ENCODE results near the gene C22orf15.

DNA sequence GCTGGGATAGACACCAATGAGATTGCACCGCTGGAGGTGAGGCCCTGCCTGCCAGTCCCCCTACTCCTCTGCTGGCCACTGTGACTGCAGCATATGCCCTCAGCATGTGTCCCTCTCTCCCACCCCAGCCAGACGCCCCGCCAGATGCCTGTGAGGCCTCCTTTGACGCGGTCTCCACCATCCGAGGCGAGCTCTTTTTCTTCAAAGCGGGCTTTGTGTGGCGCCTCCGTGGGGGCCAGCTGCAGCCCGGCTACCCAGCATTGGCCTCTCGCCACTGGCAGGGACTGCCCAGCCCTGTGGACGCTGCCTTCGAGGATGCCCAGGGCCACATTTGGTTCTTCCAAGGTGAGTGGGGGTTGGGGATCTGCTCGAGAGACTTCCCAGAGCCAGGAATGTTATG lies 18.3 kb downstream of the C22orf15 start:
- TF ChIP-seq, protein P1, sequence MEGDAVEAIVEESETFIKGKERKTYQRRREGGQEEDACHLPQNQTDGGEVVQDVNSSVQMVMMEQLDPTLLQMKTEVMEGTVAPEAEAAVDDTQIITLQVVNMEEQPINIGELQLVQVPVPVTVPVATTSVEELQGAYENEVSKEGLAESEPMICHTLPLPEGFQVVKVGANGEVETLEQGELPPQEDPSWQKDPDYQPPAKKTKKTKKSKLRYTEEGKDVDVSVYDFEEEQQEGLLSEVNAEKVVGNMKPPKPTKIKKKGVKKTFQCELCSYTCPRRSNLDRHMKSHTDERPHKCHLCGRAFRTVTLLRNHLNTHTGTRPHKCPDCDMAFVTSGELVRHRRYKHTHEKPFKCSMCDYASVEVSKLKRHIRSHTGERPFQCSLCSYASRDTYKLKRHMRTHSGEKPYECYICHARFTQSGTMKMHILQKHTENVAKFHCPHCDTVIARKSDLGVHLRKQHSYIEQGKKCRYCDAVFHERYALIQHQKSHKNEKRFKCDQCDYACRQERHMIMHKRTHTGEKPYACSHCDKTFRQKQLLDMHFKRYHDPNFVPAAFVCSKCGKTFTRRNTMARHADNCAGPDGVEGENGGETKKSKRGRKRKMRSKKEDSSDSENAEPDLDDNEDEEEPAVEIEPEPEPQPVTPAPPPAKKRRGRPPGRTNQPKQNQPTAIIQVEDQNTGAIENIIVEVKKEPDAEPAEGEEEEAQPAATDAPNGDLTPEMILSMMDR (IDR thresholded peaks at IDR 0.05; ENCODE audit: poor library complexity) = no peak
- no peak for TF ChIP-seq EZH2 (IDR thresholded peaks at IDR 0.05; ENCODE audit: borderline replicate concordance)

All from hepatocyte (in vitro differentiated cells).